Trophoblast cell (in vitro differentiated cells and primary cell): ENCODE results near the gene TAGLN3.

ENCODE experiments used
- DNase-seq, 2 donors: peaks; one replicate each; pipeline ENCODE4 v3.0.0-alpha.2; 2016
- H2AFZ ChIP-seq: 2 replicates; pipeline ENCODE4 v1.6.1; 2013; ENCODE audit warnings: low read length, moderate library complexity, mild to moderate bottlenecking; ENCODE audit not compliant: insufficient read depth, poor library complexity
- H2AK5ac ChIP-seq: 2 replicates; pipeline ENCODE4 v1.6.1; 2013; ENCODE audit warnings: mild to moderate bottlenecking, low read length
- H2BK120ac ChIP-seq: 2 replicates; pipeline ENCODE4 v1.6.1; 2013; ENCODE audit warnings: low read length, mild to moderate bottlenecking, moderate library complexity; ENCODE audit not compliant: insufficient read depth, poor library complexity
- H2BK12ac ChIP-seq: 2 replicates; pipeline ENCODE4 v1.6.1; 2013; ENCODE audit warnings: mild to moderate bottlenecking, low read length, moderate library complexity
- H2BK5ac ChIP-seq: 2 replicates; pipeline ENCODE4 v1.6.1; 2013; ENCODE audit warnings: low read length, low read depth, moderate library complexity, mild to moderate bottlenecking; ENCODE audit not compliant: poor library complexity
- H3K14ac ChIP-seq: 2 replicates; pipeline ENCODE4 v1.6.1; 2013; ENCODE audit warnings: mild to moderate bottlenecking, low read length
- H3K18ac ChIP-seq: 2 replicates; pipeline ENCODE4 v1.6.1; 2013; ENCODE audit warnings: mild to moderate bottlenecking, low read length
- H3K23ac ChIP-seq: 2 replicates; pipeline ENCODE4 v1.6.1; 2013; ENCODE audit warnings: low read length
- H3K27ac ChIP-seq: 2 replicates; pipeline ENCODE4 v1.5.1; 2013; ENCODE audit warnings: low read depth, mild to moderate bottlenecking, inconsistent platforms, low read length, moderate library complexity
- H3K27me3 ChIP-seq: 2 replicates; pipeline ENCODE4 v1.6.1; 2013; ENCODE audit warnings: inconsistent platforms, mild to moderate bottlenecking, low read length, moderate library complexity; ENCODE audit not compliant: insufficient read depth
- H3K36me3 ChIP-seq, 2 experiments: 1 replicate in 1 of 2; 2 replicates in 1 of 2; pipeline ENCODE4 v1.6.1; 2013; ENCODE audit warnings: low read length in 2 of 2, mild to moderate bottlenecking in 2 of 2, moderate library complexity in 1 of 2; ENCODE audit not compliant: insufficient read depth in 2 of 2, control insufficient read depth in 1 of 2
- H3K4ac ChIP-seq: 2 replicates; pipeline ENCODE4 v1.6.1; 2013; ENCODE audit warnings: low read depth, mild to moderate bottlenecking, low read length, moderate library complexity
- H3K4me1 ChIP-seq, 2 experiments: 1 replicate in 1 of 2; 2 replicates in 1 of 2; pipeline ENCODE4 v1.6.1; 2013; ENCODE audit warnings: low read length in 2 of 2, mild to moderate bottlenecking in 2 of 2, moderate library complexity in 1 of 2; ENCODE audit not compliant: insufficient read depth in 2 of 2, control insufficient read depth in 1 of 2
- H3K4me2 ChIP-seq: 2 replicates; pipeline ENCODE4 v1.6.1; 2013; ENCODE audit warnings: inconsistent platforms, mild to moderate bottlenecking, low read length, moderate library complexity
- H3K4me3 ChIP-seq: 2 replicates; pipeline ENCODE4 v1.5.1; 2013; ENCODE audit warnings: mild to moderate bottlenecking, low read depth, low read length, inconsistent platforms
- H3K79me1 ChIP-seq: one replicate; pipeline ENCODE4 v1.6.1; 2013; ENCODE audit warnings: low read length
- H3K79me2 ChIP-seq: 2 replicates; pipeline ENCODE4 v1.6.1; 2013; ENCODE audit warnings: low read length, mild to moderate bottlenecking; ENCODE audit not compliant: control insufficient read depth, insufficient read depth, poor library complexity
- H3K9ac ChIP-seq: 2 replicates; pipeline ENCODE4 v1.6.1; 2013; ENCODE audit warnings: mild to moderate bottlenecking, low read length
- H3K9me3 ChIP-seq: 2 replicates; pipeline ENCODE4 v1.6.1; 2013; ENCODE audit warnings: low read depth, mild to moderate bottlenecking, control low read depth, inconsistent platforms, low read length; ENCODE audit not compliant: insufficient read depth
- H4K12ac ChIP-seq: 2 replicates; pipeline ENCODE4 v1.6.1; 2013; ENCODE audit warnings: low read depth, mild to moderate bottlenecking, low read length, moderate library complexity
- H4K8ac ChIP-seq: 2 replicates; pipeline ENCODE4 v1.6.1; 2013; ENCODE audit warnings: low read depth, mild to moderate bottlenecking, low read length, moderate library complexity
- H4K91ac ChIP-seq: one replicate; pipeline ENCODE4 v1.6.1; 2013; ENCODE audit warnings: low read depth, mild to moderate bottlenecking, low read length, moderate library complexity
- WGBS: extraction: QIAGEN DNeasy Blood & Tissue Kit; methylation state at CpG from one replicate; pipeline ENCODE4 v1.1.7; 2013; ENCODE audit warnings: missing lambda C conversion rate; ENCODE audit not compliant: insufficient read length, insufficient coverage; ENCODE audit errors: extremely low coverage; 5-methylcytosine and 5-hydroxymethylcytosine counted together

The TAGLN3 gene

GRCh38 chr3:111967068-111967467 lies 31.7 kb upstream of the TAGLN3 start:
- no peaks in the 10 kb centered on the region for H3K79me2 ChIP-seq
- H4K12ac ChIP-seq, result no peak overlapping the region
- no peak overlapping the region for H3K18ac ChIP-seq
- H3K9ac ChIP-seq, result no peak overlapping the region
- H3K4me3 ChIP-seq, result no peak overlapping the region
- H3K4me2 ChIP-seq, result no peak overlapping the region
- no peak overlapping the region for H3K14ac ChIP-seq
- no peak overlapping the region for H3K23ac ChIP-seq
- DNase-seq, result no peak
- H3K9me3 ChIP-seq, result no peaks in the 10 kb centered on the region
- no peak overlapping the region for H3K27ac ChIP-seq
- H3K4ac ChIP-seq, result no peak overlapping the region
- no peak overlapping the region for H2BK12ac ChIP-seq
- no peak overlapping the region for H2AK5ac ChIP-seq
- H2AFZ ChIP-seq, result no peak overlapping the region
- H3K27me3 ChIP-seq, result no peaks in the 10 kb centered on the region
- no peak overlapping the region for H2BK5ac ChIP-seq
- H4K91ac ChIP-seq, result no peak overlapping the region
- no peaks in the 10 kb centered on the region for H3K79me1 ChIP-seq
- peaks cover 8 to 16% of the 10 kb centered on the region in 2 experiments for H3K36me3 ChIP-seq
- H4K8ac ChIP-seq, result no peak overlapping the region
- no peak overlapping the region for H2BK120ac ChIP-seq
- H3K4me1 ChIP-seq, result no peaks in the 10 kb centered on the region
- no CpG with 5 or more reads among the region's 3 CpGs for WGBS

GRCh38 chr3:111967651-111968274 lies 31.0 kb upstream of the TAGLN3 start:
- Histone ChIP-seq H2AK5ac (no peak overlapping the region), H3K36me3 (peaks cover 4 to 15% of the 10 kb centered on the region in 2 experiments), H3K9me3 (no peaks in the 10 kb centered on the region), H2AFZ (no peak overlapping the region), H3K9ac (no peak overlapping the region), H4K12ac (no peak overlapping the region), H3K4me3 (no peak overlapping the region), H3K4me2 (no peak overlapping the region), H3K4me1 (no peaks in the 10 kb centered on the region), H4K91ac (no peak overlapping the region), H3K27me3 (no peaks in the 10 kb centered on the region), H2BK12ac (no peak overlapping the region), H2BK5ac (no peak overlapping the region), H3K79me2 (no peaks in the 10 kb centered on the region), H3K23ac (no peak overlapping the region), H4K8ac (no peak overlapping the region), H3K27ac (no peak overlapping the region), H3K79me1 (no peaks in the 10 kb centered on the region), H3K18ac (no peak overlapping the region), H2BK120ac (no peak overlapping the region), H3K14ac (no peak overlapping the region), H3K4ac (no peak overlapping the region)
- peak; percentile 83 to 95 for DNase-seq
- WGBS, result no CpG with 5 or more reads among the region's 8 CpGs

GRCh38 chr3:111968319-111969054 lies 30.2 kb upstream of the TAGLN3 start:
- DNase-seq, result no peak

GRCh38 chr3:111970376-111970775 lies 28.3 kb upstream of the TAGLN3 start:
- Histone ChIP-seq H3K9me3 (no peaks in the 10 kb centered on the region), H4K12ac (no peak overlapping the region), H2BK12ac (no peak overlapping the region), H2BK5ac (no peak overlapping the region), H4K8ac (no peak overlapping the region), H3K4me2 (no peak overlapping the region), H3K23ac (no peak overlapping the region), H3K36me3 (peaks cover 6 to 15% of the 10 kb centered on the region in 2 experiments), H2BK120ac (no peak overlapping the region), H2AK5ac (no peak overlapping the region), H3K27ac (no peak overlapping the region), H3K79me2 (no peaks in the 10 kb centered on the region), H4K91ac (no peak overlapping the region), H3K27me3 (no peaks in the 10 kb centered on the region), H3K14ac (no peak overlapping the region), H3K4me3 (no peak overlapping the region), H3K4ac (no peak overlapping the region), H3K4me1 (no peaks in the 10 kb centered on the region), H2AFZ (no peak overlapping the region), H3K18ac (no peak overlapping the region), H3K79me1 (no peaks in the 10 kb centered on the region), H3K9ac (no peak overlapping the region)
- DNase-seq, result no peak
- WGBS, result no CpG with 5 or more reads among the region's 3 CpGs

More at GRCh38 chr3:111968319-111969054, 30.2 kb upstream of the TAGLN3 start:
- Histone ChIP-seq H2BK120ac (no peak overlapping the region), H3K27me3 (no peaks in the 10 kb centered on the region), H3K79me2 (no peaks in the 10 kb centered on the region), H3K36me3 (peaks cover 4 to 15% of the 10 kb centered on the region in 2 experiments), H4K12ac (no peak overlapping the region), H2BK5ac (no peak overlapping the region), H2BK12ac (no peak overlapping the region), H4K8ac (no peak overlapping the region), H3K9me3 (no peaks in the 10 kb centered on the region), H3K4me2 (no peak overlapping the region), H2AFZ (no peak overlapping the region), H3K18ac (no peak overlapping the region), H3K9ac (no peak overlapping the region), H3K79me1 (no peaks in the 10 kb centered on the region), H2AK5ac (no peak overlapping the region), H3K4ac (no peak overlapping the region), H3K14ac (no peak overlapping the region), H3K23ac (no peak overlapping the region), H3K27ac (no peak overlapping the region), H4K91ac (no peak overlapping the region), H3K4me3 (no peak overlapping the region), H3K4me1 (no peaks in the 10 kb centered on the region)
- no CpG with 5 or more reads among the region's 5 CpGs for WGBS
